Endothelial cell of umbilical vein (primary cell): Measurements from ENCODE around the gene P2RX1.

ENCODE experiments used
- POLR2A ChIP-seq: IDR thresholded peaks from 2 replicates; pipeline ENCODE4 v1.6.1; 2012; ENCODE audit warnings: low read depth, mild to moderate bottlenecking, control low read depth, low read length
- TF ChIP-seq, protein P1 (sequence below), 2 donors: IDR thresholded peaks; 1 replicate in 1 of 2; 2 replicates in 1 of 2; pipeline ENCODE4 v1.5.1; 2011; ENCODE audit warnings: low read length in 2 of 2, mild to moderate bottlenecking in 2 of 2, moderate library complexity in 2 of 2, control low read depth in 1 of 2, inconsistent platforms in 1 of 2, low read depth in 1 of 2; ENCODE audit not compliant: insufficient read depth in 1 of 2; ENCODE audit errors: extremely low read depth in 1 of 2

DNA sequence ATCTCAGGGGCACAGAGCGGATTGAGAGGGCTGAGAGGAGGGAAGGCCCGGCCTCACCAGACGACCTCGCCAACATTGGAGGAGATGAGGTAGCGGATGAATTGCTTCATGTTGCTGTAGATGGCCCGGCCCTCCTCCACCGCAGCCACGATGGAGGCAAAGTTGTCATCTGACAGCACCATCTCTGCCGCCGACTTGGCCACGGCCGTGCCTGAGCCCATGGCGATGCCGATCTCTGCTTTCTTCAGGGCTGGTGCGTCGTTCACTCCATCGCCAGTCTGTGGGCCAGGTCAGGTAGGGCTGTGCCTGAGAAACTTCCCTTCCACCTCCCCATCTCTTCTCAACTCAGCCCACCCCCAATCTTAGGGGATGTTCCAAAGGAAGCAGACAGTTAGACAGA, 21.1 kb upstream of the P2RX1 start:
- TF ChIP-seq, protein P1, sequence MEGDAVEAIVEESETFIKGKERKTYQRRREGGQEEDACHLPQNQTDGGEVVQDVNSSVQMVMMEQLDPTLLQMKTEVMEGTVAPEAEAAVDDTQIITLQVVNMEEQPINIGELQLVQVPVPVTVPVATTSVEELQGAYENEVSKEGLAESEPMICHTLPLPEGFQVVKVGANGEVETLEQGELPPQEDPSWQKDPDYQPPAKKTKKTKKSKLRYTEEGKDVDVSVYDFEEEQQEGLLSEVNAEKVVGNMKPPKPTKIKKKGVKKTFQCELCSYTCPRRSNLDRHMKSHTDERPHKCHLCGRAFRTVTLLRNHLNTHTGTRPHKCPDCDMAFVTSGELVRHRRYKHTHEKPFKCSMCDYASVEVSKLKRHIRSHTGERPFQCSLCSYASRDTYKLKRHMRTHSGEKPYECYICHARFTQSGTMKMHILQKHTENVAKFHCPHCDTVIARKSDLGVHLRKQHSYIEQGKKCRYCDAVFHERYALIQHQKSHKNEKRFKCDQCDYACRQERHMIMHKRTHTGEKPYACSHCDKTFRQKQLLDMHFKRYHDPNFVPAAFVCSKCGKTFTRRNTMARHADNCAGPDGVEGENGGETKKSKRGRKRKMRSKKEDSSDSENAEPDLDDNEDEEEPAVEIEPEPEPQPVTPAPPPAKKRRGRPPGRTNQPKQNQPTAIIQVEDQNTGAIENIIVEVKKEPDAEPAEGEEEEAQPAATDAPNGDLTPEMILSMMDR (IDR thresholded peaks at IDR 0.05; ENCODE audit: extremely low read depth in 1 of 2, insufficient read depth in 1 of 2, low read depth in 1 of 2, low read length in 2 of 2): no peak
- no peak for TF ChIP-seq POLR2A
